ENCODE measurements around the gene ABR.
"Not testable (repeated sequence)": the region's sequence is repeated elsewhere in the genome, so short reads cannot be mapped to it uniquely, and the experiment has no call there.

Gene ABR

DNA sequence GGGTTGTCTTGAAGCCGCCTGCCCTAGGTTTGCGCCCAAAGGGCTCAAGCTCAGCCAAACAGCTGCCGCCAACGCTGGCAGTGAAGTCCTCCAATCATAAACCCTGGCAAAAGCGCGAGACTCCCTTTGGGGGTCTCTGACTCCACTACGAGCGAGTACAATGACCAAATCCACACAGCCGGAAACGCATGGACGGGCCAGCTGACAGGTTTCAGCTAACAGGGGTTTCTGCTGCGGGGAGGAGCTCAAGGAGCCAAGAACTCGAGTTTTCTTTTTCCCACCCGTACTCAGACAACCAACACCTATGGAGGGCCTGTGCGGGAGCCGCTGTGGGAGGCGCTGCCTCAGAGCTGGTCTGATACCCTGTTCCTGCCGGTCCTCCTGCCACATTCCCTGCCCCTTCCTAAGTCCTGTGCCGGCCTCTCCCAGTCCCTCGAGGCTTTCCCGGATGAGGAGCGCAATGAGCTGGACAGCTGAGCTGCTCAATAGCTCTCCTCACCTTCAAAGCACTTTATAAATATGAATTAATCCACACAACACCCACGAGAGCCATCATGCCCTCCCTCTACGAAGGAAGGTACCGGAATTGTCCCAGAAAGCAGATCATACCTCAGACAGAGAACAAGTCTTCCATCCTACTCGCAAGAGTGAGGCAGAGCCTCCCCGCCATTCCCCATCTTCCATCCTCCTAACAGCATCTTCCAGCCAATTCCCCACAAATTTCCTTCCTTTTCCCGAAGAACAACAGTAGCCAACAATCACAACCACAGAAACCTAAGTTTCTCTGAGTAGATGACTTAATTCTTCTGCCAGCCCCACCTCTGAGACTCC, 6.1 kb downstream of the ABR start:
- no peak for DNase-seq

DNA sequence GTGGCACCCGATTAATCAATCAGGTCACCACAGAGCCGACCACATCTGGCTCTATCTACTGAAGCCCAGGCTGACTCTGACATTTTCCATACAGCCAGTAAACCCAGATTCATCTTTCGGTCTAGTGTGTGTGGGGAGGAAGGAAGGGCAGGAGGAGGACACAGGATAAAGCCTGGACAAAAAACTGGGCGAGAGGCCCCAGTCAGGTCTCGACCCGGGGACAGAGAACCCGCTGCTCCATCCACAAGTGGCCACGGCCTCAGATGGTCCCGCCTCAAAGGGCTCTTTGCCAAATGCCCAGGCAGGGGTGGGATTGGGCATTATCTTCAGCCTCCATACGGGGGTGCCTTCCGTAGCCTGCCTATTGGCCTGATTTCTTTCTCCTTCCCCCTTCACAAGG, 7.8 kb downstream of the ABR start:
- no peak for DNase-seq

GRCh38 chr17:1170739-1171138, 9.0 kb downstream of the ABR start:
- no peak for DNase-seq

- no peak for DNase-seq
Observed at GRCh38 chr17:1169929-1170312, 9.9 kb downstream of the ABR start.

- no peak for DNase-seq
Observed at GRCh38 chr17:1169221-1169928, 10.4 kb downstream of the ABR start.

DNA sequence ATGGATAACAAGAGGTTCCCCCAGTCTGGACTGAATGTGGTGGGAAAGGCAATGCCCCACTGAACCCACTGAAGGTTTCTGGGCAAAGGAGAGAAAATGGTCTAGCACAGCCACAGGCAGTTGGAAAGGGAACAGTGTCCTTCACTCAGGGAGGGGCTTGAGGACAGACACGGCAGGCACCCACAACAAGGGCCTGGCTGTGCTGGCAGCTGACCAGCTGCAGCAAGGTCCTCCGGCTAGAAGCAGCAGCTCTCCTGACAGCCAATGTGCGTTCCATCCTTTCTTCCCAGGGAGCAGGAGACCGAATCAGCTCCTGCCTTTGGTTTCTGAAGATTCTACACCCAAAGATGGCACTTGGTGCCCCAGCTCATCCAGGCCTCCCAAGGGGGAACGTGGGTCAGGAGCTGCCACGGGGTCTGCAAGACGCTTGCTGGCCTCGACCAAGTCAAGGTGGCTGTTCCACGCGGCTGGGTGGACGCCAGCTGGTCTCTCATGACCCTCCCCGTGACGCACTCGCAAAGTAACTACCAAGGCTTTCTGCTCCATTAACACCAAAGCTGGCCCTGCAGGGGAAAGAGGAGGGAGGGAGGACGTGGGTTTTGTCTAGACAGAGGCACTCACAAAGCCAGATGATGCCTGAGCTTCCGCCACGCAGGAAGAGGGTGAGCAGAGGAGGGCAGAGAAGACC, 11.1 kb downstream of the ABR start:
- no peak for DNase-seq

DNA sequence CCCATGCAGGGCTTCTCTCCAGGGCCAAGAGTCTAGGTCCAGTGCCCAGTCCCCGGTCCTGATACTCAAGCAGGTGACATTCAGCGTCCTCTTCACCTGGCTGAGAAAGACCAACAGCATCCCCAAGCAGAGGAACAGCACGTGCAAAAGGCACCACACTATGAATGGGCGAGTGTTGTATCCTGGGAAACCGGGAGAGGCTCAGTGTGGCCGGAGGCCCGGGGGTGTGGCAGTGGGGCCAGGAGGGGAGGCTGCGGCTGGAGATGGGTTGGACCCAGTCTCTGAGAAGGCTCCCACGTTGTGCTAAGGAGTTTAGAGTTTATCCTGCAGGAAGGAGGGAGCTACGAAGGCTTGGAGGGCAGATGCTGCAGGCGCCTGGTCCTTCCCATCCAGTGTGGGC, 13.5 kb downstream of the ABR start:
- no peak for DNase-seq

- DNase-seq = no peak
Observed at GRCh38 chr17:1165836-1166235, 13.9 kb downstream of the ABR start.

GRCh38 chr17:1164935-1165556, 14.7 kb downstream of the ABR start:
- no peak for DNase-seq

- no peak for DNase-seq
Observed at GRCh38 chr17:1162116-1162855, 17.5 kb downstream of the ABR start.

GRCh38 chr17:1160591-1161390, 19.0 kb downstream of the ABR start:
- no peak for DNase-seq

DNA sequence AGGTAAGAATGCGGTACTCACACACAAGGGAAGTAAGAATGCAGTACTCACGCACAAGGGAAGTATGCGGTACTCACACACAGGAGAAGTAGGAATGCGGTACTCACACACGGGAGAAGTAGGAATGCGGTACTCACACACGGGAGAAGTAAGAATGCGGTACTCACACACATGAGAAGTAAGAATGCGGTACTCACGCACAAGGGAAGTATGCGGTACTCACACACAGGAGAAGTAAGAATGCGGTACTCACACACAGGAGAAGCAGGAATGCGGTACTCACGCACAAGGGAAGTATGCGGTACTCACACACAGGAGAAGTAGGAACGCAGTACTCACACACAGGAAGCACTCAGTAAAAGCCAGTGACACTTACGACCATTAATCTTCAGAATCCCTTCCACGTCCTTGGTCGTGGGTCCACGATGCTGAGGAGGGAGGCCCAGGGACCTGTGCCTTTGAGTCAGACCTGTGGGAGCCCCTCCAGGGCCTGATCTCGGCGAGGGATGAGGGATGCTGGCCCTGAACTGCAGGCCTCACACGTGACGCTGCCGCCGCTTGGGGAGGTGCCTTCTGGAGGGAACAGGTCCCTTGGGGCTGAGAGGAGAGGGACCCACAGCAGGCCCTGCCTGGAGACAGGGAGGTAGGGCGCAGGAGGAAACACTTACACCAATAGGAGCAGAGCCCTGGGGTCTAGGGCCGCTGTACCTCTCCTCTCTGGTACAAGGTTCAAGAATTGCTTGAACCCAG, 20.2 kb downstream of the ABR start:
- no peak for DNase-seq

DNA sequence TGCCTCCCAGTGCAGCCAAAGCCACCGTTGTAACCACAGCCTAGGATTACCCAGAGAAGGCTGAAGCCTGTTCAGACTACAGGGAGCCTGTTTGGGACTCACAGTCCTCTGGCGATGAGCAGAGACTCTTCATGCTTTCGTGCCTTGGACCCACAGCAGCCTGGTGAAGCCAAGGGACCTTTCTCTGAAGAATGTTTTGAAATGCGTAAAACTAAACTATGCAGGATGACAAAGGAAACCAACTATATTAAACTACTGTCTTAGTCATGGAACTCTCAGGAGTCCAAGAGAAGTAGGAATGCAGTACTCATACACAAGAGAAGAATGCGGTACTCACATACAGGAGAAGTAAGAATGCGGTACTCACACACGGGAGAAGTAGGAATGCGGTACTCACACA, 20.9 kb downstream of the ABR start:
- DNase-seq = no peak

DNA sequence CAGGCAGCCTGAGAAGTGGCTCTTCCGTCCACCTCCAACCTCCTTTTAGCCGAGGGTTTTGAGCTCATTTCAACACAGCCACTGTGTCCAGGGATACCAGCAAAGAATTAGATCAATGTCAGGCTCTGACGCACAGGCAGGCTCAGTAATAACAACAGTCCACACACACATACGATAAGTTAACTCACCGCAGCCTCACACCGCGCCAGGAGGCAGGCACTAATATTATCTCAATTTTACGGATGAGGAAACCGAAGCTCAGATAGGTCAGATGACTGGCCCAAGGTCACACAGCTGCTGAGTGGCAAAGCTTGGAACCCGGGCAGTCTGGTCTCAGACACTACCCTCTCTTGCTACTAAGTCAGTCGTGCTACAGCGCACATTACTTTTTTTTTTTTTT, 22.9 kb downstream of the ABR start:
- DNase-seq = no peak

- no peak for DNase-seq
Observed at GRCh38 chr17:1154704-1155103, 25.1 kb downstream of the ABR start.

DNA sequence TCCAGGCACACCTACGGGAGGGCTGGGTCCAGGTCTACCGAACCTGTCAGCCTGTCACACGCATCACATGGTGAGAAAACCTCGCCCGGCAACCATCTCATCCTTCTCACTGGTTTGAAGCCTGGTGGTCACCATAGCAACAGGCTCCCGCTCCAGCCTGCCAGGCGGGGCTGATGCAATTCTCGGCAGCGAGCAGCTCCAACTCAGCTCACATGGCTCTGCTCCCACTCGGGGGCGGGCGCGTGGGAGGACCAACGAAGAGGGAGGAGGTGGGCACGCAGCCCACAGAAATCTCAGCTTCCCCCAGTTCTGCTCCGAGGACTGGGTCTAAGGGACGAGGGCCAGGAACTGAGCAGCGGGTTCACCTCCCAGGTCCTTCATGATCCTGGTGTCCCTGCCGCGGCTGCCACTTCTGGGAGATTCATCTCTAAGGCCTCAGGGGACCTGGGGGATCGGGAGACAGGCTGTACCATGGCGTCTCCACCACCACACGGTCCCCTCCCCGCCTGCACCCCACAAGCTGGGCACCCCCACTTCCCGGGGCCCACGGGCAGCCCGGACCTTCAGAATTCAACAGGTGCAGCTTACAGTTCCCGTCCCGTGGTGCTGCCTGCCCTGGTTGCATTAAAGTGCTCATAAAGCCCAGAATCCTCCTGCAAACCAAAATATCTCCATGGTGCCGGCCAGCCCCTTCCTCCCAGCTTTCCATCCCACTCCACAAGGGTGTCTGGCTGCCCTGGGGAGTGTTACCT, 25.8 kb downstream of the ABR start:
- DNase-seq = no peak

DNA sequence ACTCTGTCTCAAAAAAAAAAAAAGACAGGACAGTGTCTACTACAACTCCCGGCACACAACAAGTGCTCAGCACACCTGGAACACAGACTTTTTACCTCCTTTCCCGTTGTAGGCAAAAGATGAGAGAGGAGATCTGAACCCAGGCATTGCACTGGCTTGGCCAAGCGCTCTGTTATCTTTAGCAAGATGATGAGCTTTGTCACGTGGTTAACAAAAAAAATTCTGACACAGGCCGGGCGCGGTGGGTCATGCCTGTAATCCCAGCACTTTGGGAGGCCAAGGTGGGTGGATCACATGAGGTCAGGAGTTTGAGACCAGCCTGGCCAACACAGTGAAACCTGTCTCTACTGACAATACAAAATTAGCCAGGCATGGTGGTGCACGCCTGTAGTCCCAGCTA, 27.2 kb downstream of the ABR start:
- DNase-seq = not testable (repeated sequence)

- DNase-seq = no peak
Observed at GRCh38 chr17:1150863-1151600, 28.7 kb downstream of the ABR start.

DNA sequence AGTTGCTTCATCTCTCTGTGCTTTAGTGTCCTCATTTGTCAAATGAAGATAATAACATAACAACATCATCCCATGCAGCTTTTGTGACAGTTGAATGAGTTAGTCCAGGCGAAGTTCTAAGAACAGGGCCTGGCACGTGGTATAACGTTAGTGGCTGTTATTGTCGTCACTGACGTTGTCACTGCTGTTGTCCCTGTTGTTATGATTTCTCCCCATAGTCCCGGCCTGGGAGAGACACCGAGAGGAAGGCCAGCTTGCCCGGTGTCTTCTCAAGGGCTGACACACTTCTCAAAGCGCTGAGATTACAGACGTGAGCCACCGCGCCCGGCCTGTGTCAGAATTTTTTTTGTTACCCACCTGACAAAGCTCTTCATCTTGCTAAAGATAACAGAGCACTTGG, 29.9 kb downstream of the ABR start:
- DNase-seq = no peak

GRCh38 chr17:1147664-1148063, 32.1 kb downstream of the ABR start:
- no peak for DNase-seq

All from activated CD8-positive, alpha-beta memory T cell treated with anti-CD3 and anti-CD28 coated beads for 24 hours (primary cell).